Activated T-helper 2 cell treated with anti-CD3 and anti-CD28 coated beads, Interferon-gamma antibody, Interleukin-2, Interleukin-4, amounts not matched to agents 10 μg/mL and 5 μg/mL and 100 μg/mL, durations not matched to agents 14 hours and 24 hours and 36 hours (primary cell): ENCODE measurements around the gene OCSTAMP. TPM values are rescaled to one million over a fixed set of nuclear protein-coding genes. Genes with fewer than 3 reads are reported as not detected.
A peak's percentile ranks its signal among the peaks of the same experiment; 100 is the strongest.

ENCODE experiments used
- DNase-seq: peaks from one replicate; pipeline ENCODE4 v3.0.0; 2021; ENCODE audit warnings: low spot score
- H3K27ac Mint-ChIP-seq: one replicate; pipeline ENCODE4 v1.8.0; 2021; ENCODE audit warnings: mixed read lengths
- H3K27me3 Mint-ChIP-seq: one replicate; pipeline ENCODE4 v1.8.0; 2021; ENCODE audit warnings: low read depth, mixed read lengths
- H3K36me3 Mint-ChIP-seq: one replicate; pipeline ENCODE4 v1.8.0; 2021; ENCODE audit warnings: low read depth, mixed read lengths
- H3K4me1 Mint-ChIP-seq: one replicate; pipeline ENCODE4 v1.8.0; 2021; ENCODE audit warnings: low read depth, mixed read lengths
- H3K4me3 Mint-ChIP-seq: one replicate; pipeline ENCODE4 v1.8.0; 2021; ENCODE audit warnings: low read depth, mild to moderate bottlenecking, moderate library complexity, mixed read lengths
- H3K9me3 Mint-ChIP-seq: one replicate; pipeline ENCODE4 v1.8.0; 2021; ENCODE audit warnings: mixed read lengths
- intact Hi-C: fragments of 100-400 bp; cut with micrococcal nuclease; formaldehyde crosslinking; loops from one replicate; pipeline ENCODE4 v1.15.1; 2023
- total RNA-seq: library from RNA; stranded (reverse); gene quantifications from 2 replicates; pipeline ENCODE4 v1.2.3, GENCODE V29; 2022

Gene OCSTAMP
- total RNA-seq, 1 donor from 2014 or later: not detected

GRCh38 chr20:46568570-46569129 is 18.2 kb upstream of the OCSTAMP start:
- Mint-ChIP-seq H3K4me3 (no peak overlapping the region), H3K4me1 (peaks cover 4% of the 10 kb centered on the region), H3K9me3 (no peaks in the 10 kb centered on the region), H3K36me3 (no peaks in the 10 kb centered on the region), H3K27me3 (peaks cover 31% of the 10 kb centered on the region), H3K27ac (no peak overlapping the region)
- no peak for DNase-seq
- intact Hi-C loops: no loop called here

GRCh38 chr20:46566125-46566524 is 15.7 kb upstream of the OCSTAMP start:
- no peaks in the 10 kb centered on the region for H3K36me3 Mint-ChIP-seq
- H3K4me3 Mint-ChIP-seq: no peak overlapping the region
- intact Hi-C loops: no loop called here
- H3K27me3 Mint-ChIP-seq: peaks cover 21% of the 10 kb centered on the region
- no peak overlapping the region for H3K27ac Mint-ChIP-seq
- DNase-seq: no peak
- H3K4me1 Mint-ChIP-seq: peaks cover 5% of the 10 kb centered on the region
- no peaks in the 10 kb centered on the region for H3K9me3 Mint-ChIP-seq

- H3K4me3 Mint-ChIP-seq: no peak overlapping the region
- H3K27me3 Mint-ChIP-seq: peaks cover 6% of the 10 kb centered on the region
- no peak overlapping the region for H3K27ac Mint-ChIP-seq
- no peak for DNase-seq
- H3K4me1 Mint-ChIP-seq: peaks cover 22% of the 10 kb centered on the region
- H3K9me3 Mint-ChIP-seq: no peaks in the 10 kb centered on the region
- H3K36me3 Mint-ChIP-seq: no peaks in the 10 kb centered on the region
- intact Hi-C loops: loop anchor here (5.0 kb wide), 1 partner anchor 42 kb away; no protein-coding TSS in a partner anchor
Observed at GRCh38 chr20:46564241-46564957, 13.9 kb upstream of the OCSTAMP start.

- Mint-ChIP-seq H3K4me1 (peaks cover 23% of the 10 kb centered on the region), H3K4me3 (no peak overlapping the region), H3K27me3 (peaks cover 4% of the 10 kb centered on the region), H3K9me3 (no peaks in the 10 kb centered on the region), H3K36me3 (no peaks in the 10 kb centered on the region), H3K27ac (no peak overlapping the region)
- no peak for DNase-seq
- intact Hi-C loops: loop anchor here (5.0 kb wide), 1 partner anchor 42 kb away; no protein-coding TSS in a partner anchor
Observed at GRCh38 chr20:46563860-46564221, 13.4 kb upstream of the OCSTAMP start.

GRCh38 chr20:46563170-46563859 is 12.9 kb upstream of the OCSTAMP start:
- intact Hi-C loops: loop anchor here (5.0 kb wide), 1 partner anchor 41 kb away; no protein-coding TSS in a partner anchor
- no peak for DNase-seq
- Mint-ChIP-seq H3K36me3 (no peaks in the 10 kb centered on the region), H3K9me3 (no peaks in the 10 kb centered on the region), H3K27ac (no peak overlapping the region), H3K4me3 (no peak overlapping the region), H3K4me1 (peaks cover 29% of the 10 kb centered on the region), H3K27me3 (peaks cover 4% of the 10 kb centered on the region)

GRCh38 chr20:46562373-46563169 is 12.1 kb upstream of the OCSTAMP start:
- Mint-ChIP-seq H3K4me3 (no peak overlapping the region), H3K4me1 (peaks cover 34% of the 10 kb centered on the region), H3K27ac (no peak overlapping the region), H3K36me3 (no peaks in the 10 kb centered on the region), H3K9me3 (no peaks in the 10 kb centered on the region), H3K27me3 (peaks cover 3% of the 10 kb centered on the region)
- peak; percentile 51 for DNase-seq
- intact Hi-C loops: loop anchor here (1.0 to 5.0 kb wide), 2 partner anchors 17 to 40 kb away; no protein-coding TSS in a partner anchor

GRCh38 chr20:46562009-46562372 is 11.5 kb upstream of the OCSTAMP start:
- no peaks in the 10 kb centered on the region for H3K27me3 Mint-ChIP-seq
- no peak overlapping the region for H3K4me3 Mint-ChIP-seq
- no peaks in the 10 kb centered on the region for H3K36me3 Mint-ChIP-seq
- intact Hi-C loops: loop anchor here (1.0 to 5.0 kb wide), 2 partner anchors 17 to 40 kb away; no protein-coding TSS in a partner anchor
- peaks cover 37% of the 10 kb centered on the region for H3K4me1 Mint-ChIP-seq
- H3K9me3 Mint-ChIP-seq: no peaks in the 10 kb centered on the region
- DNase-seq: no peak
- H3K27ac Mint-ChIP-seq: no peak overlapping the region

GRCh38 chr20:46559685-46560440 is 9.4 kb upstream of the OCSTAMP start:
- intact Hi-C loops: loop anchor here (2.0 to 5.0 kb wide), 2 partner anchors 15 to 38 kb away; no protein-coding TSS in a partner anchor
- no peak for DNase-seq
- Mint-ChIP-seq H3K36me3 (no peaks in the 10 kb centered on the region), H3K4me1 (peaks cover 46% of the 10 kb centered on the region), H3K27me3 (no peaks in the 10 kb centered on the region), H3K27ac (no peak overlapping the region), H3K4me3 (no peak overlapping the region), H3K9me3 (no peaks in the 10 kb centered on the region)

GRCh38 chr20:46559001-46559400 is 8.5 kb upstream of the OCSTAMP start:
- DNase-seq: no peak
- Mint-ChIP-seq H3K36me3 (no peaks in the 10 kb centered on the region), H3K27me3 (no peaks in the 10 kb centered on the region), H3K4me1 (peaks cover 53% of the 10 kb centered on the region), H3K9me3 (no peaks in the 10 kb centered on the region), H3K27ac (no peak overlapping the region), H3K4me3 (no peak overlapping the region)
- intact Hi-C loops: loop anchor here (2.0 kb wide), 1 partner anchor 14 kb away; no protein-coding TSS in a partner anchor

GRCh38 chr20:46558511-46558959 is 8.1 kb upstream of the OCSTAMP start:
- Mint-ChIP-seq H3K27ac (peak overlapping the region; percentile 30), H3K4me3 (no peak overlapping the region), H3K36me3 (no peaks in the 10 kb centered on the region), H3K27me3 (no peaks in the 10 kb centered on the region), H3K4me1 (peaks cover 55% of the 10 kb centered on the region), H3K9me3 (no peaks in the 10 kb centered on the region)
- no peak for DNase-seq
- intact Hi-C loops: loop anchor here (2.0 kb wide), 1 partner anchor 14 kb away; no protein-coding TSS in a partner anchor

- peak overlapping the region; percentile 14 for H3K27ac Mint-ChIP-seq
- intact Hi-C loops: no loop called here
- no peaks in the 10 kb centered on the region for H3K36me3 Mint-ChIP-seq
- H3K27me3 Mint-ChIP-seq: no peaks in the 10 kb centered on the region
- H3K9me3 Mint-ChIP-seq: no peaks in the 10 kb centered on the region
- no peak for DNase-seq
- peaks cover 66% of the 10 kb centered on the region for H3K4me1 Mint-ChIP-seq
- no peak overlapping the region for H3K4me3 Mint-ChIP-seq
Observed at GRCh38 chr20:46557231-46557956, 6.9 kb upstream of the OCSTAMP start.
